Adipocyte (in vitro differentiated cells): ENCODE data around the gene FAM47B.

Experiments used
- DNase-seq: peaks from one replicate; pipeline ENCODE4 v3.0.0-alpha.2; 2015; ENCODE audit warnings: low read depth
- H3K27me3 ChIP-seq: replicated peaks from 2 replicates; pipeline ENCODE4 v1.7.0; 2013; ENCODE audit warnings: mild to moderate bottlenecking, low read length, moderate library complexity; ENCODE audit not compliant: control insufficient read depth, insufficient read depth
- H3K36me3 ChIP-seq: 2 replicates; pipeline ENCODE4 v1.7.0; 2013; ENCODE audit warnings: low read length, mild to moderate bottlenecking, moderate library complexity; ENCODE audit not compliant: control insufficient read depth, insufficient read depth, severe bottlenecking
- H3K4me1 ChIP-seq: 2 replicates; pipeline ENCODE4 v1.7.0; 2013; ENCODE audit warnings: mild to moderate bottlenecking, low read length, moderate library complexity; ENCODE audit not compliant: control insufficient read depth, insufficient read depth
- H3K4me3 ChIP-seq: 2 replicates; pipeline ENCODE4 v1.7.0; 2013; ENCODE audit warnings: mild to moderate bottlenecking, low read length, moderate library complexity
- H3K9ac ChIP-seq: 2 replicates; pipeline ENCODE4 v1.7.0; 2013; ENCODE audit warnings: mild to moderate bottlenecking, low read length, moderate library complexity
- H3K9me3 ChIP-seq: 2 replicates; pipeline ENCODE4 v1.7.0; 2013; ENCODE audit warnings: mild to moderate bottlenecking, low read length, moderate library complexity; ENCODE audit not compliant: control insufficient read depth

The FAM47B gene

GRCh38 chrX:34942496-34942895 is at the start of gene FAM47B:
Gene FAM47B, plus strand, starts transcription at chrX:34942796. Its CDS starts 36 bp downstream, at chrX:34942832.
- no peaks in the 10 kb centered on the region for H3K9me3 ChIP-seq
- no peak within 1 kb of the TSS for H3K9ac ChIP-seq
- no peaks in the 10 kb centered on the region for H3K4me1 ChIP-seq
- no peak within 1 kb of the TSS for H3K4me3 ChIP-seq
- no peaks in the 10 kb centered on the region for H3K27me3 ChIP-seq
- H3K36me3 ChIP-seq: no peaks in the 10 kb centered on the region
- no peak for DNase-seq

DNA sequence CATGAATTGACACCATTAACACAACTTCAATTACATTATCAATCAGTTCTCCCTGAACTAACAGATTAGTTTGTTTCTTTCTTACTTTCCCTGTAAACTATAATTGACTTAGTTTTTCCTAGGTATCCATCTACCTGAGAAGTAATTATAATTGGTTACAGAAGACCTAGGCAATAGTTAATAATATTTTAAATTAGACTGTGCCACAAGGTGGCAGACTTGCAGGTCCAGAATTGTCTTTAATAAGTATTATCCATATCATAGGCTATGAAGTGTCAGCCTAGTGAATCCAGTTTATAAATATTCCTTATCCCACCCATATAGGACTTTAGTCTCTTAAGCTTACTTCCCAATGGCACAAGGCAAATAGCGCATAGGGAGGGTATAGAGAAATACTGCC is 48.9 kb upstream of the FAM47B start:
- DNase-seq: peak; percentile 41

GRCh38 chrX:34900691-34901090 is 41.9 kb upstream of the FAM47B start:
- no peak overlapping the region for H3K4me3 ChIP-seq
- H3K9me3 ChIP-seq: peaks cover 11% of the 10 kb centered on the region
- H3K27me3 ChIP-seq: no peaks in the 10 kb centered on the region
- no peak overlapping the region for H3K9ac ChIP-seq
- DNase-seq: peak; percentile 52
- no peaks in the 10 kb centered on the region for H3K36me3 ChIP-seq
- H3K4me1 ChIP-seq: peaks cover 21% of the 10 kb centered on the region

More for the DNA sequence above, 48.9 kb upstream of the FAM47B start:
- Histone ChIP-seq H3K36me3 (no peaks in the 10 kb centered on the region), H3K9ac (no peak overlapping the region), H3K27me3 (no peaks in the 10 kb centered on the region), H3K4me3 (no peak overlapping the region), H3K4me1 (no peaks in the 10 kb centered on the region), H3K9me3 (peaks cover 3% of the 10 kb centered on the region)

DNA sequence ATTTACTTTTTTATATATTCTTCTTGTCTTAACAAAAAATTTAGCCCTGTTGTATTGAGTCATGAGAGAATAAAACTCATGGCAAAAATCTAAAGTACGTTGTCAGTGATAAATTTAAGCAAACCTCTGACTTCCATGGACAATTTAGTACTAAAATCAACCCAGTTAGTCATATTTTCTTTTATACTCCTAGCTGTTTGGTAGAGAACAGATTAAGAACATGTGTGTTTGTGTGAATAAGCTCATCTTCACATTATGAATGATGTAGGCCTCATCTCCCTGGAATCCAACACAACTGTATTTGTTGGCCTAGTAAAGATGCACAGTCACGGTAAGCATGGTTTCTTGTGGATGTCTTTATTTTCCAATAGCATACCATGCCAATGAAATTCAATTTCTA is 40.8 kb upstream of the FAM47B start:
- Histone ChIP-seq H3K9me3 (peaks cover 11% of the 10 kb centered on the region), H3K4me1 (peaks cover 21% of the 10 kb centered on the region), H3K27me3 (no peaks in the 10 kb centered on the region), H3K4me3 (no peak overlapping the region), H3K9ac (no peak overlapping the region), H3K36me3 (no peaks in the 10 kb centered on the region)
- DNase-seq: no peak

- Histone ChIP-seq H3K4me3 (no peak overlapping the region), H3K9me3 (peaks cover 11% of the 10 kb centered on the region), H3K36me3 (no peaks in the 10 kb centered on the region), H3K9ac (no peak overlapping the region), H3K4me1 (peaks cover 21% of the 10 kb centered on the region), H3K27me3 (no peaks in the 10 kb centered on the region)
- peak; percentile 29 for DNase-seq
Measured at GRCh38 chrX:34903316-34903715, 39.3 kb upstream of the FAM47B start.

GRCh38 chrX:34909151-34909550 is 33.4 kb upstream of the FAM47B start:
- DNase-seq: no peak

GRCh38 chrX:34915463-34916225 is 27.0 kb upstream of the FAM47B start:
- no peak for DNase-seq
- Histone ChIP-seq H3K4me1 (peaks cover 18% of the 10 kb centered on the region), H3K27me3 (no peaks in the 10 kb centered on the region), H3K9ac (no peak overlapping the region), H3K4me3 (no peak overlapping the region), H3K9me3 (no peaks in the 10 kb centered on the region), H3K36me3 (no peaks in the 10 kb centered on the region)

More at GRCh38 chrX:34909151-34909550, 33.4 kb upstream of the FAM47B start:
- Histone ChIP-seq H3K4me3 (no peak overlapping the region), H3K27me3 (no peaks in the 10 kb centered on the region), H3K4me1 (no peaks in the 10 kb centered on the region), H3K9me3 (no peaks in the 10 kb centered on the region), H3K9ac (no peak overlapping the region), H3K36me3 (no peaks in the 10 kb centered on the region)

- no peaks in the 10 kb centered on the region for H3K27me3 ChIP-seq
- H3K4me1 ChIP-seq: peaks cover 18% of the 10 kb centered on the region
- DNase-seq: no peak
- no peak overlapping the region for H3K9ac ChIP-seq
- no peak overlapping the region for H3K4me3 ChIP-seq
- H3K36me3 ChIP-seq: no peaks in the 10 kb centered on the region
- H3K9me3 ChIP-seq: no peaks in the 10 kb centered on the region
Measured at GRCh38 chrX:34917146-34917545, 25.4 kb upstream of the FAM47B start.

DNA sequence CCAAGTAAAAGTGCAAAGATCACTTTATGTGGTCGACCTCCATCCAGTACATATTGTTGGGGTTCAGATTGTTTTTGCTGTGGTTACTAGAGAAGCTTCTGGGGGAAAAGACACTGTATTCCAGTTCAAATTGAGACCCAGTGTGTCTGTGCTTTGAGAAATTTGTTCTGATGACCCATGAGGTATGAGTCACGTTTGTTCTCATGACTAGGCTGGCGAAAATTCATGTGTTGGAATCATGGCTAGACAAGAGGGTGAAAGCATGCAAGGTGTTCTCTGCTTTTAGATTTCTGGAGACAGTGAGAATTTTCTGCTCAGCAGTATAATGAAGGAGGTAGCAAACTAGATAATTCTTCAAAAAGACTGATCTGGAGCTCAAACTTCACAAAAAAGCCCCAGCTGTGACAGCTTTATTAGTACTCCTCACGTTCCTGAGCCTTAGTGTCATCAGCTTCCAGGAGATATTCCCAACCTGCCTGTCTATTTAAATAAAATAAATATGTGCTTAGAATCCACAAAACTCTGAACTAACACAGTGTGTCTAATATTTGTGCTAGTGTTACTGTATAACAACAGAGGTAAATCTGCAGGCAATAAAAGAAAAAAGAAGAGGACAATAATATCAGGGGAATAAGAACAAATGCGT is 24.4 kb upstream of the FAM47B start:
- no peaks in the 10 kb centered on the region for H3K9me3 ChIP-seq
- no peaks in the 10 kb centered on the region for H3K36me3 ChIP-seq
- H3K4me3 ChIP-seq: peak overlapping the region; percentile 35
- peaks cover 18% of the 10 kb centered on the region for H3K4me1 ChIP-seq
- H3K9ac ChIP-seq: no peak overlapping the region
- H3K27me3 ChIP-seq: no peaks in the 10 kb centered on the region
- DNase-seq: peak; percentile 66

- H3K36me3 ChIP-seq: no peaks in the 10 kb centered on the region
- peaks cover 18% of the 10 kb centered on the region for H3K4me1 ChIP-seq
- no peak overlapping the region for H3K4me3 ChIP-seq
- H3K27me3 ChIP-seq: no peaks in the 10 kb centered on the region
- DNase-seq: peak; percentile 76
- no peaks in the 10 kb centered on the region for H3K9me3 ChIP-seq
- no peak overlapping the region for H3K9ac ChIP-seq
Measured at GRCh38 chrX:34918856-34919255, 23.7 kb upstream of the FAM47B start.

GRCh38 chrX:34927866-34928265 is 14.7 kb upstream of the FAM47B start:
- Histone ChIP-seq H3K4me1 (no peaks in the 10 kb centered on the region), H3K9ac (no peak overlapping the region), H3K4me3 (no peak overlapping the region), H3K36me3 (no peaks in the 10 kb centered on the region), H3K9me3 (peaks cover 1% of the 10 kb centered on the region), H3K27me3 (peaks cover 13% of the 10 kb centered on the region)
- DNase-seq: no peak
